RWPE2 (cell line): Measurements from ENCODE around the gene ARL5C.

Source experiments
- ATAC-seq: fragments of 200-7000 bp; cut with Tn5 transposase; 3 replicates; pipeline ENCODE4 v1.9.1; 2021; ENCODE audit warnings: low read depth
- DNase-seq: peaks from one replicate; pipeline ENCODE4 v3.0.0-alpha.2; 2020; ENCODE audit warnings: low spot score
- H3K27ac ChIP-seq: fragments of 450-650 bp; 2 replicates; pipeline ENCODE4 v1.5.1; 2017; ENCODE audit warnings: mild to moderate bottlenecking; ENCODE audit not compliant: poor library complexity, severe bottlenecking
- H3K27me3 ChIP-seq: fragments of 250-450 bp; sonication (Bioruptor Pico); 2 replicates; pipeline ENCODE4 v1.5.1; 2021; ENCODE audit warnings: mild to moderate bottlenecking, moderate library complexity; ENCODE audit not compliant: insufficient read depth, poor library complexity, severe bottlenecking
- H3K36me3 ChIP-seq: fragments of 250-450 bp; sonication (Bioruptor Pico); 2 replicates; pipeline ENCODE4 v1.5.1; 2020; ENCODE audit warnings: low read depth, mild to moderate bottlenecking, moderate library complexity
- H3K4me1 ChIP-seq: fragments of 250-450 bp; sonication (Bioruptor Pico); 2 replicates; pipeline ENCODE4 v1.5.1; 2021; ENCODE audit warnings: mild to moderate bottlenecking, moderate library complexity; ENCODE audit not compliant: insufficient read depth, poor library complexity, severe bottlenecking
- H3K4me3 ChIP-seq: fragments of 250-450 bp; sonication (Bioruptor Pico); 2 replicates; pipeline ENCODE4 v1.5.1; 2021; ENCODE audit warnings: mild to moderate bottlenecking, moderate library complexity; ENCODE audit not compliant: severe bottlenecking
- H3K9me3 ChIP-seq: fragments of 250-450 bp; sonication (Bioruptor Pico); 2 replicates; pipeline ENCODE4 v1.5.1; 2021; ENCODE audit warnings: mild to moderate bottlenecking, moderate library complexity; ENCODE audit not compliant: severe bottlenecking
- TF ChIP-seq, protein P1 (sequence below): fragments of 450-650 bp; IDR thresholded peaks from one replicate; pipeline ENCODE4 v1.5.1; 2017; ENCODE audit warnings: mild to moderate bottlenecking, moderate library complexity; ENCODE audit not compliant: poor library complexity, severe bottlenecking

ARL5C gene

DNA sequence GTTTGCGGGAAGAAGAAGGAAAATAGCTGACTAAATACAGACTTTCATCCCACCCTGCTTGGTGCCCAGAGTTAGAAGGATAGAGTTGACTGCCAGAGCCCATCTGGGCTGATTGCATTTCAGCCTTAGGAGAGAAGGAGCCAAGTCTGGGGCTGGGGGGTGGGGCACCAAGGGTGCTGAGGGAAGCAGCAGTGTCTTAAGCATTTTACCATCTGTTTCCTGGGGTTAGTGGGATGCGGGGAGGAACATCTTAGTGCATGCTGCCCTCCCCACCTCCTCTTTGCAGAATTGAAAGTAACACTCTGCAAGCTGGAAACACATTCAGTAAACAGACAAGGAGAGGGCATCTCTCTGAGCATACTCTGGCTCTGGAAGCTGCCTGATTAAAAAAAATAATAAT lies 1.5 kb upstream of the ARL5C start:
- TF ChIP-seq, protein P1, sequence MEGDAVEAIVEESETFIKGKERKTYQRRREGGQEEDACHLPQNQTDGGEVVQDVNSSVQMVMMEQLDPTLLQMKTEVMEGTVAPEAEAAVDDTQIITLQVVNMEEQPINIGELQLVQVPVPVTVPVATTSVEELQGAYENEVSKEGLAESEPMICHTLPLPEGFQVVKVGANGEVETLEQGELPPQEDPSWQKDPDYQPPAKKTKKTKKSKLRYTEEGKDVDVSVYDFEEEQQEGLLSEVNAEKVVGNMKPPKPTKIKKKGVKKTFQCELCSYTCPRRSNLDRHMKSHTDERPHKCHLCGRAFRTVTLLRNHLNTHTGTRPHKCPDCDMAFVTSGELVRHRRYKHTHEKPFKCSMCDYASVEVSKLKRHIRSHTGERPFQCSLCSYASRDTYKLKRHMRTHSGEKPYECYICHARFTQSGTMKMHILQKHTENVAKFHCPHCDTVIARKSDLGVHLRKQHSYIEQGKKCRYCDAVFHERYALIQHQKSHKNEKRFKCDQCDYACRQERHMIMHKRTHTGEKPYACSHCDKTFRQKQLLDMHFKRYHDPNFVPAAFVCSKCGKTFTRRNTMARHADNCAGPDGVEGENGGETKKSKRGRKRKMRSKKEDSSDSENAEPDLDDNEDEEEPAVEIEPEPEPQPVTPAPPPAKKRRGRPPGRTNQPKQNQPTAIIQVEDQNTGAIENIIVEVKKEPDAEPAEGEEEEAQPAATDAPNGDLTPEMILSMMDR: no peak
- Histone ChIP-seq H3K27me3 (no peaks in the 10 kb centered on the region), H3K27ac (no peak overlapping the region), H3K36me3 (no peaks in the 10 kb centered on the region), H3K9me3 (no peaks in the 10 kb centered on the region), H3K4me3 (no peak overlapping the region), H3K4me1 (peaks cover 5% of the 10 kb centered on the region)
- ATAC-seq (no peak), DNase-seq (no peak)

DNA sequence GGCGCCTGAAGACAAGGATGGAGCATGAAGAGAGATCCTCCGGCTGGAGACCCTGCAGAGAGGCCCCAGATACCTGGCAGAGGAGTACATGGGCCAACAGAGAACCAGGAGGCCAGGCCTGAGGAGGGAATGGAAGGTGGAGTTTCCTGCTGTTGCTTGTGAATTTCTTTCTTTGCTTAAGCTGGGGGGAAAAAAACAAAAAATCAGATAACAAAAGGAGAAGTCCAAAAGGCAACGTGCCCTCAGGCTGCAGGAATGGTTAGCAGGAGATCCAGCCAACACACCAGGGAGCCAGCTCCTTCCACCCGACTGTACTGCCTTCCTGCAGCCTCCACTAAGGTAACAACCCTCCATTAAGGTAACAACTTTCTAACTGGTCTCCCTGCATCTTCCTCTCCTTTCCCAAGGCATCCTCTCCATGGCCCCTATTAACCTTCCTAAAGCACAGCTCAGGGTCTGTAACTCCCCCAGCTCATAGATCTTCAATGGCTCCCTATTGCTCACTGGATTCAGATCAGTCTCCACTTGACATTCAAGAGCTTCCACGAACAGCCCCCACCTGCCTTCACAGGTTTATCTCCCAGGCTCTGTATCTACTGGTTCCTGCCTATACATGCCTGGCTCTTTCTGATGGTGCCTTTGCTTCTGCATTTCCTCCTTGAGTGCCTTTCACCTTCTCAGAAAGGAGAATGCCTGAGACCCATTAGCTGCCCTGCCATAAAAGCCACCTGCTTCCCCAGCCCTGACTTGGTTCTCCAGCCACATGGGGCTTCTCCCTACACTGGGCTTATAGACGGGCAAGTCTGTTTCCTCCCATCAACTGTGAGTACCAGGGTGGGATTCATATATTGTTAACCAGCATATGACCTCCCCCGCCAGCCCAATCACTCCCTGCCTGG lies 725 bp upstream of the ARL5C start:
- no peak overlapping the region for H3K27ac ChIP-seq

DNA sequence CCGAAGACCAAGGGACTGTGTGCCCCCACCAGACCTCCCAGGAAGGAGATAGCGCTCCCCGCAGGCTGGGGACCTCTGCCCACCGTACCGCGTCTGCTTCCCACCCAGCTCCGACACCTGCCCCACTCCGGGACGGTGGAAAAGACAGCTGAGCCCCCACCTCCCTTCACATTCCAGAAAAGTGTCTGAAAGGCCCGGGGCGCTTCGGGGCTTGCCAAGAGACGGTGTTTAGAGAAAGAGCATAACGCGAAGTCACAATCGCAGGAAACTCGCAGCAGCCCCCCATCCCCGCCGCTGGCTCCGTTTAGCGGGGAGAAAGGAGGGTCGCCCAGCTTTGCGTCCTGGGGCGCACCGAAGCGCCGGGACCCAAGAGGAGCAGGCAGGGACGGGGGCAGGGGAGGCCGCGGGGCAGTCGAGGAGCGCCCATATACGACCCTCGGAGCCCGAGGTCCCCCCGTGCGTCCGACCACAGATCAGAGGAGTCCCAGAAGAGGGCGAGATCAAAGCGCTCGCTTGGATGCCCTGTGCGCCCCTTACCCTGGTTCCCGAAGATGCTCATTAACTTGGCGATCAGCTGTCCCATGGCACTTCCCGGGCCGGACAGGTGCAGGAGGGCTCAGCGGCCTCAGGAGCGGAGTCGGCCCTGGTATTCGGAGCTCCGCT lies 652 bp downstream of the ARL5C start:
- TF ChIP-seq, protein P1: no peak
- Histone ChIP-seq H3K27me3 (no peaks in the 10 kb centered on the region), H3K27ac (no peak overlapping the region), H3K36me3 (no peaks in the 10 kb centered on the region), H3K4me3 (no peak overlapping the region), H3K9me3 (no peaks in the 10 kb centered on the region), H3K4me1 (peaks cover 5% of the 10 kb centered on the region)
- DNase-seq: no peak
- no peak for ATAC-seq

More for the DNA sequence above, 725 bp upstream of the ARL5C start:
- no peaks in the 10 kb centered on the region for H3K27me3 ChIP-seq
- H3K36me3 ChIP-seq: no peaks in the 10 kb centered on the region
- no peaks in the 10 kb centered on the region for H3K9me3 ChIP-seq
- no peak overlapping the region for H3K4me3 ChIP-seq
- ATAC-seq (no peak), DNase-seq (no peak)
- TF ChIP-seq, protein P1: no peak
- H3K4me1 ChIP-seq: peaks cover 5% of the 10 kb centered on the region

DNA sequence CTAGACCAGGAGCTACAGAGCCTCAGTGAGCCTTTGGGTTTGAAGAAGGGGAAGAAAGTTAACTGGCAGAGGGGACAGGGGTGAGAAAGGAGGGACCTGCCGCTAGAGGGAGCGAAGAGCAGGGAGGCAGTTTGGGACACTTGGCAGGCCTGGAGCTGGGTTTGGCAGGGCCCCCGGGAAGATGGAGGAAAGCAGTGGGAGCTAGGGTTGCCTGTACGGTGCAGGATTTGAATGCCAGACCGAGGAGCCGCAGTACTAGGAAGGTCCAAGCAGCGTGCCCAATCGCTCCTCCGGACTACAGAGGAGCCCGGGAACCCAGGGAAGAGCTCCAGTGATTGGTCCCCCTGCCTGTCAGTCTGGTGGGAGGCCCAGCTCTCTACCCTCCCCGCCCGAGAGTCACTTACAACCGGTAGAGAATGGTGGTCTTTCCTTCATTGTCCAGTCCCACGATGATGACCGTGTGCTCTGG lies 1.3 kb downstream of the ARL5C start:
- Histone ChIP-seq H3K4me1 (peaks cover 5% of the 10 kb centered on the region), H3K36me3 (no peaks in the 10 kb centered on the region), H3K9me3 (no peaks in the 10 kb centered on the region), H3K4me3 (peak overlapping the region; percentile 2), H3K27me3 (no peaks in the 10 kb centered on the region), H3K27ac (no peak overlapping the region)
- TF ChIP-seq, protein P1: peak; percentile 85
- DNase-seq (no peak), ATAC-seq (peak; percentile 80)

DNA sequence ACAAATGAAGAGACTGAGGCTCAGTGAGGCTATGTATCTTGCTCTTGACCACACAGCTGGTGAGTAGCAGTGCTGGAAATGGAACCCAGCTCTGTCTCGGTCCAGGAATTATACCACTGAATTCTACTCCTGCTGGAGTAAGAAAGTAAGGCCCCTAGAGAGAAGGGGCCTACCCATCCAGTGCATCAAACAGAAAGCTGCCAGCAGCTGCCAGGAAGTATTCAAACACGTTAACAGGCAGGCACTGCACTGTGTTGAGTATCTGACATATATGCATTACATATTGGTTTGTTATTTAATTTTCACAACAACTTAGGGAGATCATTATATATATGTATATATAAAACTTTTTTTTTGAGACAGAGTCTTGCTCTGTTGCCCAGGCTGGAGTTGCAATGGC lies 4.0 kb downstream of the ARL5C start:
- Histone ChIP-seq H3K9me3 (no peaks in the 10 kb centered on the region), H3K4me3 (no peak overlapping the region), H3K27me3 (no peaks in the 10 kb centered on the region), H3K27ac (no peak overlapping the region), H3K36me3 (no peaks in the 10 kb centered on the region), H3K4me1 (peaks cover 5% of the 10 kb centered on the region)
- ATAC-seq: no peak
- no peak for DNase-seq
- TF ChIP-seq, protein P1: no peak
